Measurements from ENCODE around the gene SLF1. TPM values are rescaled to one million over a fixed set of nuclear protein-coding genes. Genes with fewer than 3 reads are reported as not detected.

The SLF1 gene
- total RNA-seq, 4 donors from 2014 or later = 2.5 to 3.8 (median 3.1) TPM

- Histone ChIP-seq H3K36me3 (peaks cover 0 to 22% (median 10%) of the 10 kb centered on the region in 4 donors), H3K4me3 (no peak overlapping the region), H3K27ac (replicated peaks in 1 of 4) (no peak overlapping the region), H3K4me1 (no peaks in the 10 kb centered on the region), H3K27me3 (no peaks in the 10 kb centered on the region), H3K9me3 (peaks cover 0 to 2% (median under 1%) of the 10 kb centered on the region in 4 donors)
- intact Hi-C loops (cut with DNase I) = no loop called here
- 87% methylated on average over 1 of the region's 1 CpG for WGBS
- no peak for DNase-seq (ENCODE audit: extremely low spot score)
- no peak for TF ChIP-seq POLR2A (IDR thresholded peaks at IDR 0.05; ENCODE audit: low read depth)
- TF ChIP-seq EP300 (IDR thresholded peaks at IDR 0.05) = no peak
- no peak for TF ChIP-seq POLR2AphosphoS5 (IDR thresholded peaks at IDR 0.05)
- TF ChIP-seq CTCF (IDR thresholded peaks at IDR 0.05) = no peak
These were observed 31.4 kb downstream of the SLF1 start for GRCh38 chr5:94649874-94650273.

DNA sequence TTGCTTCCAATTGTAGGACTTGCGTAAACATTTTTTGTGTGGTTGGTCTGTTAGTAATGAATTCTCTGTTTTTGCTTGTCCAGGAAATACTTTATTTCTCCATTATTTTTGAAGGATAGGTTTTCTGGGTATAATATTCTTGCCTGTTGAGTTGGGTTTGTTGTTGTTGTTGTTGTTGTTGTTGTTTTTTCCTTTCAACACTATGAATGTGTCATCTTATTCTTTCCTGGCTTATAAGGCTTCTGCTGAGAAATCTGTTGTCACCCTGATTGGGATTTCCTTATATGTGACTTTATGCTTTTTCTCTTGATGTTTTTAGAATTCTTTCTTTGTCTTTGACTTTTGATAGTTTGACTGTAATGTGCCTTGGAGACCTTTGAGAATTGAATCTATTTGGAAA lies 39.8 kb downstream of the SLF1 start:
- TF ChIP-seq POLR2AphosphoS5 (IDR thresholded peaks at IDR 0.05) (no peak), EP300 (IDR thresholded peaks at IDR 0.05) (no peak), CTCF (IDR thresholded peaks at IDR 0.05) (no peak), POLR2A (IDR thresholded peaks at IDR 0.05; ENCODE audit: low read depth) (no peak)
- no peak for DNase-seq (ENCODE audit: extremely low spot score)
- H3K27ac ChIP-seq (replicated peaks in 1 of 4) = no peak overlapping the region
- WGBS = 97% methylated on average over 1 of the region's 1 CpG
- no peaks in the 10 kb centered on the region for H3K27me3 ChIP-seq
- H3K9me3 ChIP-seq = peaks cover 0 to 23% (median 11%) of the 10 kb centered on the region in 4 donors
- H3K36me3 ChIP-seq = peaks cover 0 to 44% (median 15%) of the 10 kb centered on the region in 4 donors
- H3K4me1 ChIP-seq = no peaks in the 10 kb centered on the region
- no peak overlapping the region for H3K4me3 ChIP-seq
- intact Hi-C loops (cut with DNase I) = no loop called here

- no peaks in the 10 kb centered on the region for H3K27me3 ChIP-seq
- intact Hi-C loops (cut with DNase I) = no loop called here
- H3K27ac ChIP-seq (replicated peaks in 1 of 4) = no peak overlapping the region
- DNase-seq (ENCODE audit: extremely low spot score) = no peak
- peaks cover 6 to 41% (median 23%) of the 10 kb centered on the region in 4 donors for H3K36me3 ChIP-seq
- WGBS = no CpG with 5 or more reads among the region's 8 CpGs
- no peaks in the 10 kb centered on the region for H3K4me1 ChIP-seq
- no peak overlapping the region for H3K4me3 ChIP-seq
- H3K9me3 ChIP-seq = peaks cover 0 to 17% (median 5%) of the 10 kb centered on the region in 4 donors
- TF ChIP-seq POLR2A (IDR thresholded peaks at IDR 0.05; ENCODE audit: low read depth) = no peak
- no peak for TF ChIP-seq EP300 (IDR thresholded peaks at IDR 0.05)
- TF ChIP-seq CTCF (IDR thresholded peaks at IDR 0.05) = no peak
- TF ChIP-seq POLR2AphosphoS5 (IDR thresholded peaks at IDR 0.05) = no peak
These were observed 42.0 kb downstream of the SLF1 start for GRCh38 chr5:94660506-94660905.

- TF ChIP-seq POLR2A (IDR thresholded peaks at IDR 0.05; ENCODE audit: low read depth) = no peak
- TF ChIP-seq EP300 (IDR thresholded peaks at IDR 0.05) = no peak
- TF ChIP-seq CTCF (IDR thresholded peaks at IDR 0.05) = no peak
- TF ChIP-seq POLR2AphosphoS5 (IDR thresholded peaks at IDR 0.05) = no peak
These were observed 42.6 kb downstream of the SLF1 start for GRCh38 chr5:94661086-94661485.

DNA sequence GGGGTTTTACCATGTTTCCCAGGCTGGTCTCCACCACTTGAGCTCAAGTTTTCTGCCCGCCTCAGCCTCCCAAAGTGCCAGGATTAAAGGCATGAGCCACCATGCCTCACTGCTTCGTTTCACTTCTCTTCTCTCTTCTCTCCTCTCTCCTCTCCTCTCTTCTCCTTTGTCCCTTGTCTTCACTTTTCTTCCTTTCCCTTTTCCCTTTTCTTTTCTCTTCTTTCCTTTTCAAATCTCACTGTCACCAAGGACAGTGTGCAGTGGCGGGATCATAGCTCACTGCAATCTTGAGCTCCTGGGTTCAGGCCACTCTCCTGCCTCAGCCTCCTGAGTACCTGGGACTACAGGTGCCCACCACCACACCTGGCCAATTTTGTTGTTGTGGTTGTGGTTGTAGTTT lies 49.5 kb downstream of the SLF1 start:
- 76% methylated on average over 3 of the region's 3 CpGs for WGBS
- Histone ChIP-seq H3K4me3 (no peak overlapping the region), H3K36me3 (peaks cover 6 to 38% (median 15%) of the 10 kb centered on the region in 4 donors), H3K9me3 (no peaks in the 10 kb centered on the region), H3K27me3 (no peaks in the 10 kb centered on the region), H3K27ac (replicated peaks in 1 of 4) (no peak overlapping the region), H3K4me1 (no peaks in the 10 kb centered on the region)
- TF ChIP-seq POLR2AphosphoS5 (IDR thresholded peaks at IDR 0.05) (no peak), CTCF (IDR thresholded peaks at IDR 0.05) (no peak), EP300 (IDR thresholded peaks at IDR 0.05) (no peak), POLR2A (IDR thresholded peaks at IDR 0.05; ENCODE audit: low read depth) (no peak)
- no peak for DNase-seq (ENCODE audit: extremely low spot score)
- intact Hi-C loops (cut with DNase I) = no loop called here

More at GRCh38 chr5:94661086-94661485, 42.6 kb downstream of the SLF1 start:
- 92% methylated on average over 3 of the region's 3 CpGs for WGBS
- H3K27me3 ChIP-seq = no peaks in the 10 kb centered on the region
- intact Hi-C loops (cut with DNase I) = no loop called here
- DNase-seq (ENCODE audit: extremely low spot score) = no peak
- H3K4me3 ChIP-seq = no peak overlapping the region
- H3K36me3 ChIP-seq = peaks cover 6 to 43% (median 24%) of the 10 kb centered on the region in 4 donors
- H3K4me1 ChIP-seq = no peaks in the 10 kb centered on the region
- H3K27ac ChIP-seq (replicated peaks in 1 of 4) = no peak overlapping the region
- peaks cover 0 to 13% (median 5%) of the 10 kb centered on the region in 4 donors for H3K9me3 ChIP-seq

All from esophagus muscularis mucosa (tissue), 4 donors.